Measurements from ENCODE around the gene WRAP73.

The WRAP73 gene

DNA sequence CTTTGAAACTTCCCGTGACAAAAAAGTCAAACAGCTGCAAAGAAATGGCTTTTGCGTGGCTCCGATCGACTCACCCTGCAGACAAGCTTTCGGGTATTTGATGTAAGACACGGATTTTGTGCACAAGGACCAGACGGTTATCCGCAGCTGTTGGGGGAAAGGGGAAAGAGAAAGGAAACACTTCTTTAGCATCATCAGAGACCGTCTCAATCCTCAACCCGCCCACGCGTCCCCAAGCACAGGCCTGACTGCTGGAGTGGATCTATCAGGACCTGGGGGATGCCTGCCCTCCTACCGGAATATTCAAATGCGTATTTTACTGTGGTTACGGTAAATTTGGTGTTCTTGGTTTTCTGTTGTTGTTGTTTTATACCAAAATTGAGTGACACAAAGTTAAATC is 11.2 kb downstream of the WRAP73 start:
- TF ChIP-seq, protein P1, sequence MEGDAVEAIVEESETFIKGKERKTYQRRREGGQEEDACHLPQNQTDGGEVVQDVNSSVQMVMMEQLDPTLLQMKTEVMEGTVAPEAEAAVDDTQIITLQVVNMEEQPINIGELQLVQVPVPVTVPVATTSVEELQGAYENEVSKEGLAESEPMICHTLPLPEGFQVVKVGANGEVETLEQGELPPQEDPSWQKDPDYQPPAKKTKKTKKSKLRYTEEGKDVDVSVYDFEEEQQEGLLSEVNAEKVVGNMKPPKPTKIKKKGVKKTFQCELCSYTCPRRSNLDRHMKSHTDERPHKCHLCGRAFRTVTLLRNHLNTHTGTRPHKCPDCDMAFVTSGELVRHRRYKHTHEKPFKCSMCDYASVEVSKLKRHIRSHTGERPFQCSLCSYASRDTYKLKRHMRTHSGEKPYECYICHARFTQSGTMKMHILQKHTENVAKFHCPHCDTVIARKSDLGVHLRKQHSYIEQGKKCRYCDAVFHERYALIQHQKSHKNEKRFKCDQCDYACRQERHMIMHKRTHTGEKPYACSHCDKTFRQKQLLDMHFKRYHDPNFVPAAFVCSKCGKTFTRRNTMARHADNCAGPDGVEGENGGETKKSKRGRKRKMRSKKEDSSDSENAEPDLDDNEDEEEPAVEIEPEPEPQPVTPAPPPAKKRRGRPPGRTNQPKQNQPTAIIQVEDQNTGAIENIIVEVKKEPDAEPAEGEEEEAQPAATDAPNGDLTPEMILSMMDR (IDR thresholded peaks at IDR 0.05; ENCODE audit: low read depth, low read length), result no peak

DNA sequence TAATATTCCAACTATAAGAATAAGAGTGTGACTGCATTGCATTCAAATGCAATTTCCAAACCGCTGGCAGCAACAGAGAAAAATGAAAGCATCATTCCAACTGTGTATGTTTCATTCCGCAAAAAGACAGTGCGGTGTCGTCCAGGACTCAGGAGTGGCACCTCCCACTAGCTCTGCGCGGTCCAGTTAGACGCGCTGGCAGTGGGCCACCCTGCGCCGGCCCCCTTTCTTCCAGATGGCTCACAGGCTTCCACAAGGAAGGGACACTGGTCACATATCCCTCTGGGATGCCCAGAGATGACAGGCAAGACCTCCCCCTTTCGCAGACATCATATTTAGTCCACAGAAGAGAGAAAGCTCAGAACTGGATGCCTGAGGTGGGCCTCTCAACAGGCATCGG is 11.9 kb downstream of the WRAP73 start:
- H3K4me3 ChIP-seq (ENCODE audit: low read depth, low read length), result no peak overlapping the region
- TF ChIP-seq, protein P1 (IDR thresholded peaks at IDR 0.05; ENCODE audit: low read depth, low read length), result no peak

More for the DNA sequence above, 11.2 kb downstream of the WRAP73 start:
- H3K4me3 ChIP-seq (ENCODE audit: low read depth, low read length), result no peak overlapping the region

DNA sequence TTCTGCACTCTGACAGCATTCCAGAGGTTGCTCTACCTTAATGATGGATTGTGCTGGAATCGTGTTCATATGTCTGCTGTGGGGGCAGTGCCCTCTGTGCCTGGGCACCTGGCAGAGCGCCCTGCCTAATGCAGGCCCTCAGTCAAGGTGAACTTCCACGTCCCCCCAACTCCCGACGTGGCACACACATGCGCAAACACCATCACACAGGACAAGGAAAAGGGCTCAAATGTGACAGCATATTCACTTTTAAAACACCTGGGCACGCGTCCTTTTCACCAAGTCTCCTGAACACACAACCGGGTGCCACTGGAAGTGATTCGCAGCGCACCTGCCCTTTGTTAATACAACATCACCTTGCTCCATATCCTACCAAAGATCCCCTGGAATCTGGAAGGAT is 13.4 kb downstream of the WRAP73 start:
- no peak overlapping the region for H3K4me3 ChIP-seq (ENCODE audit: low read depth, low read length)
- TF ChIP-seq, protein P1 (IDR thresholded peaks at IDR 0.05; ENCODE audit: low read depth, low read length), result no peak

DNA sequence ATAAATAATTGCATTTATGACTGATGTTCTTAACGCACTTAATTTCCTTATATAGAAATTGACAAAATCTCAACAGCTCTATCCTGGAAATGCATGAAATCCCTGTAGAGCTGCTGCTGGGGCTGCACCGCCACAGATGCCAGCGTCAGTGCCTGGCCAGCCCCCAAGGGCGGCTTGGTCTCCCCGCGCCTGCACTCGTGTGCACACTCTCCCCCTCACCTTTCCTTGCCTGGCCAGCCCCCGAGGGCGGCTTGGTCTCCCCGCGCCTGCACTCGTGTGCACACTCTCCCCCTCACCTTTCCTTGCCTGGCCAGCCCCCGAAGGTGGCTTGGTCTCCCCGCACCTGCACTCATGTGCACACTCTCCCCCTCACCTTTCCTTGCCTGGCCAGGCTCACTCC is 13.8 kb downstream of the WRAP73 start:
- TF ChIP-seq, protein P1 (IDR thresholded peaks at IDR 0.05; ENCODE audit: low read depth, low read length), result no peak
- no peak overlapping the region for H3K4me3 ChIP-seq (ENCODE audit: low read depth, low read length)

DNA sequence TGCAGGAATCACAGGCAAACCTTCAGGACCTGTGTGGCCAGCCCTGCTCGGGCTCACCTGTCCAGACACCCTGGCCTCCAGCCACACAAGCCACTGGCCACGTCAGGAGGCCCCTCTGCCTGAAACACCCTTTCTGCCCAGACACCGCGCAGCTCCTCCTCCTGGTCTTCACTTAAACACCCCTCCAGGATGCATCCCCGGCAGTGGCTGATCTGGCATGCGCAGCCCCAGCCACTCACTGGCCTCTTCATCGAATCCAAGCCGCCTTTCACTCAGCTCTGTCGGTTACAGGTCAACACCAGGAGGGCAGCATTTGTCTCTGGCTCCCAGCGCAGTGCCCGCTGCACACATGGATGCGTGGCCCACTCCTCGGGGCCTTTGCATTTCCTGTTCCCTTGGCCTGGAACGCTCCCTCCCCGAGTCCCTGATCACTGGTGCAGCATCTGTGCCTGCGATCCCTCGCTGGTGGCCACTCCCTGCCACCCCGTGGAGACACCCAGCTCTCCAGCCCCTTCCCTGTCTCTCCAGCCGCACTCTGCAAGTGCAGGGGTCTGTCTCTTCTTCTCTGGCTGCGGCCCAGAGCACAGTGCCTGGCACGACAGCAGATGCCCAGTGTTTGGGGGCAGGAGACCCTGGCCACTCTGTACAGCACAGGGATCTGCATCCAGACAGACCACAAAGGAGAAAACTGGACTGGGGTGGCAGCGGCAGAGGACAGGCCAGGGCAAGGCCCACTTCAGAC is 15.7 kb downstream of the WRAP73 start:
- TF ChIP-seq, protein P1 (IDR thresholded peaks at IDR 0.05; ENCODE audit: low read depth, low read length), result no peak
- no peak overlapping the region for H3K4me3 ChIP-seq (ENCODE audit: low read depth, low read length)

DNA sequence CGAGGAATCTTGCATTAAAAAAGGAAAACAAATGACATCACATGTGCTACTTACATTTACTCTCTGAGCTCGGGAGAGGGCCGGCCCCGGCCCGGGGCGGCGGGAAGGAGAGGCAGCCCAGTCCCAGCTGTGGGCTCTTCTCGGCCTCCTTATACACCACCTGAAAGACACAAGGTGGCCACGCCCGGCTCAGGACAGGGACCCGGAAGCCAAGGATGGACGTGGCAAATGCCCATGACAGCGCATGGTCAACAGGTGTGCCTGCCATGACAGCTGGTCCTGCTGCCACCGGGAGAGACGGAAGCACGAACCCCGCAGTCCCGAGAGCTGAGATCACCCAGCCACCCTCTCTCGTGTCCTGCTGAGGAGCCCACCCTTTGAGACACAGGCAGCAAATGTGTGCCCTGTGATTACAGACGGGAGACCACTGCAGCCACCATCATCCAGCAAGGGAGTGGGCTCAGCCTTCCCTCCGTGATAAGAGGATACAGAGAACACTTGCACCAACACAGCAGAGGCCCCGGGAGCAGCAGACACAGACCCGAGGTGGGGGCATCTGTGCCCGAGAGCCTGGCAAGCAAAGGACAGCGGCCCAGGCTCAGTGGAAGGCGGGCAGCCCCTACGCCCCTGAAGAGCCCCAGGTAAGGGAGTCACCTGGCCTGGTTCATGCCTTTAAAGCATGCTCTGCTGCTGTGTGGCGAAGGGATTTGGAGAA is 16.4 kb downstream of the WRAP73 start:
- H3K4me3 ChIP-seq (ENCODE audit: low read depth, low read length), result no peak overlapping the region
- TF ChIP-seq, protein P1 (IDR thresholded peaks at IDR 0.05; ENCODE audit: low read depth, low read length), result no peak

DNA sequence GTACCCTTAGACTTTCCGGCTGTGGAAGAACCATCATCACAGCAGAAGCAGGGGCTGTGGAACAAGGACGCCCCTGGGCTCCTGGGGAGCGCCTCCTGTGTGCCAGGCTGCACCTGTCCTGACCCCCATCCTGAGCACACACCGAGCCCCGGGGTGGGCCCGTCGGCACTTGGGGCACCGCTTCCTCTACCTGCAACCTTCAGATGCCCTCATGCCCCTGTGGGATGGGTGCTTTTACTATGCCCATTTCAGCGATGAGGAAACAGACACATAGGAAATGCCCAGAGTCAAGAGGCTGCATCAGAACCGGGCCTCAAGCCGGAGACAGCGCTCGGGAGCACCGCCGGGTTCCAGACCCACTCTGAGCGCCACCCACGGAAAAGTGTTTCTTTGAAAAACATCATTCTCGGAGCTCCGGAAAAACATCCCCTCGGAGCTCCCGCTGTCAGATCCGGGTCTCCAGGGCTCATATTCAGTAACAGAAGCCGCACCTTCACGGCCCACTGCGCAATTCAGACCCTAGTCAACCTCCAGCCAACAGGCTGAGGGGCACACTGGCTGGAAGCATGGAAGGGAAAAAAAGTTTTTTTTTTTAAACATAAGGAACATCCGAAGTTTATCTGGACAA is 17.1 kb downstream of the WRAP73 start:
- H3K4me3 ChIP-seq (ENCODE audit: low read depth, low read length), result no peak overlapping the region
- TF ChIP-seq, protein P1 (IDR thresholded peaks at IDR 0.05; ENCODE audit: low read depth, low read length), result no peak

All from WI38 (cell line).